ENCODE data around the gene GPX6. TPM values are rescaled to one million over a fixed set of nuclear protein-coding genes. Genes with fewer than 3 reads are reported as not detected.

GPX6 gene
- total RNA-seq, 2 donors from 2014 or later: not detected

DNA sequence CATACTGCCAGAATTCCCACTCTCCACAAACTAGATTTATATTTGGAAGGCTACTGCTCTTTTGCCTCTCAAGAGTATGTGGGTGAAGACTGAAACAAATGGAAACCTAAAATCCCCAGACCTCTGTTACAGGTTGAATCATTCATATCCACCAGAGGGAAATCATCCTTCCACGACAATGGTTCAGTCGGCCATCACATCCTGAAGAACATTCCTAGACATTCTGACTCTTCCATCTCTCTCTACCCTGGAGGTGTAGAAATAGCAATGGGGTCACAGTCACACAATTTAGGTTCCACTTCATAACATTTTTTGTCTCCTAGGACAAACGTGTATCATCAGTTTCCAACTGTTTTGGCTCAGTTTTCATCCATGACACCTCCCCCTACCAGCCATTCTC is 18.7 kb upstream of the GPX6 start:
- no peak overlapping the region for H3K27ac ChIP-seq (ENCODE audit: low read depth, low read length)
- no peak overlapping the region for H3K9ac ChIP-seq (ENCODE audit: extremely low read depth, low read length, poor library complexity, severe bottlenecking)
- no peaks in the 10 kb centered on the region for H3K9me3 ChIP-seq (ENCODE audit: control insufficient read depth, low read length)
- no peak for TF ChIP-seq CTCF (conservative IDR thresholded peaks at IDR 0.05)
- H3K27me3 ChIP-seq (ENCODE audit: control insufficient read depth, insufficient read depth, low read length, poor library complexity, severe bottlenecking): peaks cover 6% of the 10 kb centered on the region
- Mint-ChIP-seq H3K36me3 (ENCODE audit: low read depth) (no peaks in the 10 kb centered on the region), H3K27me3 (ENCODE audit: insufficient read depth) (peaks cover 15% of the 10 kb centered on the region), H3K27ac (no peak overlapping the region), H3K9me3 (no peaks in the 10 kb centered on the region), H3K4me3 (no peak overlapping the region), H3K4me1 (peaks cover 18% of the 10 kb centered on the region)
- H3K4me3 ChIP-seq (ENCODE audit: low read length): no peak overlapping the region
- no peaks in the 10 kb centered on the region for H3K36me3 ChIP-seq (ENCODE audit: control insufficient read depth, insufficient read depth, low read length)
- no peak for DNase-seq
- no peaks in the 10 kb centered on the region for H3K4me1 ChIP-seq (ENCODE audit: control insufficient read depth, insufficient read depth, low read length)
- 86 to 88% methylated on average over 2 to 3 of the region's 3 CpGs for WGBS, 2 experiments (ENCODE audit: insufficient coverage in 1 of 2, insufficient read length in 1 of 2)

DNA sequence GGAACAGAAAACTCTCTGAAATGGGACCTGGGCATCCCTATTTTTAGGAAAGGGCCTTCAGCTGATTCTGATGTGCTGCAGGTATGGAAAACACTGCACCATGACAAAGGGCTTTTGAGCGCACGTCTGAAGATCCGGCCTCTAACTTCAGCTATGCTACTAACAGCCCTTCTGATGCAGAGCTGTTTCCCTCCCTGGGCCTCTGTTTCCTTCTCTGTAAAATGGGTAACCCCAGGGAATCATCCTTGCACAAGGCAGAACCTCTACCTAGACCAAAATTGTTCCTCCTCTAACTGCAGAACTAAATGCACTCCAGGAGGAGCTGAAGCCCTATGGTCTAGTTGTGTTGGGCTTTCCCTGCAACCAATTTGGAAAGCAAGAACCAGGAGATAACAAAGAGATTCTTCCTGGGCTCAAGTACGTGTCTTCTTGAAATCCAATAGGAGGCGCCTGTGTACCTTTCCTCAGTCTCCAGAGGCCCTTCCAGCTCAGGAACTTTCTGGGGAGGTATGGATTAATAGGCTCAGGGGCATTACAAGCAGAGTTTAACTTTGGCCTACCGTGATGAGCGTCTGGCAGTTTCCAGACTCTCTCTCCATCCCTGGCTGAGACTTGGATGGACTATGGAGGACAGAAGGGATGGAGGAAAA is 16.0 kb upstream of the GPX6 start:
- Mint-ChIP-seq H3K27ac (peak overlapping the region; percentile 69), H3K36me3 (ENCODE audit: low read depth) (no peaks in the 10 kb centered on the region), H3K4me3 (no peak overlapping the region), H3K4me1 (peaks cover 11% of the 10 kb centered on the region), H3K27me3 (ENCODE audit: insufficient read depth) (peaks cover 14% of the 10 kb centered on the region), H3K9me3 (no peaks in the 10 kb centered on the region)
- Histone ChIP-seq H3K9ac (ENCODE audit: extremely low read depth, low read length, poor library complexity, severe bottlenecking) (no peak overlapping the region), H3K9me3 (ENCODE audit: control insufficient read depth, low read length) (no peaks in the 10 kb centered on the region), H3K27ac (ENCODE audit: low read depth, low read length) (no peak overlapping the region), H3K4me3 (ENCODE audit: low read length) (no peak overlapping the region), H3K27me3 (ENCODE audit: control insufficient read depth, insufficient read depth, low read length, poor library complexity, severe bottlenecking) (peaks cover 6% of the 10 kb centered on the region), H3K4me1 (ENCODE audit: control insufficient read depth, insufficient read depth, low read length) (no peaks in the 10 kb centered on the region), H3K36me3 (ENCODE audit: control insufficient read depth, insufficient read depth, low read length) (no peaks in the 10 kb centered on the region)
- 70 to 75% methylated on average over 6 to 7 of the region's 7 CpGs for WGBS, 2 experiments (ENCODE audit: insufficient coverage in 1 of 2, insufficient read length in 1 of 2)
- TF ChIP-seq CTCF (conservative IDR thresholded peaks at IDR 0.05): peak; percentile 70
- DNase-seq: peak; percentile 71

GRCh38 chr6:28530777-28531176 is 15.2 kb upstream of the GPX6 start:
- H3K9me3 Mint-ChIP-seq: no peaks in the 10 kb centered on the region
- Histone ChIP-seq H3K4me3 (ENCODE audit: low read length) (no peak overlapping the region), H3K27ac (ENCODE audit: low read depth, low read length) (no peak overlapping the region), H3K9ac (ENCODE audit: extremely low read depth, low read length, poor library complexity, severe bottlenecking) (no peak overlapping the region), H3K36me3 (ENCODE audit: control insufficient read depth, insufficient read depth, low read length) (no peaks in the 10 kb centered on the region), H3K27me3 (ENCODE audit: control insufficient read depth, insufficient read depth, low read length, poor library complexity, severe bottlenecking) (no peaks in the 10 kb centered on the region), H3K4me1 (ENCODE audit: control insufficient read depth, insufficient read depth, low read length) (no peaks in the 10 kb centered on the region), H3K9me3 (ENCODE audit: control insufficient read depth, low read length) (no peaks in the 10 kb centered on the region)
- peaks cover 11% of the 10 kb centered on the region for H3K4me1 Mint-ChIP-seq
- H3K36me3 Mint-ChIP-seq (ENCODE audit: low read depth): no peaks in the 10 kb centered on the region
- no peak overlapping the region for H3K4me3 Mint-ChIP-seq
- WGBS, 2 experiments (ENCODE audit: insufficient coverage in 1 of 2, insufficient read length in 1 of 2): 46 to 67% methylated on average over 1 of the region's 1 CpG
- H3K27me3 Mint-ChIP-seq (ENCODE audit: insufficient read depth): peaks cover 19% of the 10 kb centered on the region
- H3K27ac Mint-ChIP-seq: no peak overlapping the region
- no peak for TF ChIP-seq CTCF (conservative IDR thresholded peaks at IDR 0.05)
- no peak for DNase-seq

All from endodermal cell (in vitro differentiated cells).